H1 (cell line): ENCODE results near the gene DUOXA1. TPM values are rescaled to one million over a fixed set of nuclear protein-coding genes. Genes with fewer than 3 reads are reported as not detected.

Experiments
- CTCF ChIA-PET: fragments of 300-600 bp; sonication (Branson Sonifier 250); formaldehyde crosslinking; loops from one replicate; lab custom pipeline; 2021; ENCODE audit not compliant: partially characterized antibody; lab: Charles Lee
- POLR2A ChIA-PET: fragments of 300-600 bp; sonication (Branson Sonifier 250); formaldehyde crosslinking; loops from one replicate; lab custom pipeline; 2021; ENCODE audit warnings: inconsistent platforms; ENCODE audit not compliant: partially characterized antibody; lab: Charles Lee
- DNase-seq, 2 experiments: peaks; one replicate each; pipeline versions ENCODE4 v3.0.0 to v3.0.0-alpha.2; 2010 to 2022; ENCODE audit warnings: low spot score in 2 of 2, low read depth in 1 of 2, mixed read lengths in 1 of 2
- FAIRE-seq: peaks from 2 replicates; lab custom pipeline; 2011; peaks lifted over from hg19 to GRCh38; lab: Jason Lieb, UNC
- H2AFZ ChIP-seq: 2 replicates; pipeline ENCODE4 v1.8.1; 2012; ENCODE audit warnings: low read length, inconsistent platforms
- H2AK5ac ChIP-seq: 2 replicates; pipeline ENCODE4 v1.6.1; 2013; ENCODE audit warnings: low read depth, low read length
- H2BK120ac ChIP-seq: replicated peaks from 2 replicates; pipeline ENCODE3; 2013; ENCODE audit warnings: low read depth, low read length, inconsistent platforms
- H2BK12ac ChIP-seq: 2 replicates; pipeline ENCODE4 v1.6.1; 2013; ENCODE audit warnings: low read depth, low read length
- H2BK15ac ChIP-seq: 2 replicates; pipeline ENCODE4 v1.6.1; 2013; ENCODE audit warnings: low read length
- H2BK20ac ChIP-seq: 2 replicates; pipeline ENCODE4 v1.6.1; 2013; ENCODE audit warnings: low read length
- H2BK5ac ChIP-seq: 2 replicates; pipeline ENCODE4 v1.6.1; 2013; ENCODE audit warnings: low read depth, low read length
- H3K14ac ChIP-seq: 2 replicates; pipeline ENCODE4 v1.6.1; 2013; ENCODE audit warnings: inconsistent platforms; ENCODE audit not compliant: insufficient read length
- H3K18ac ChIP-seq: 2 replicates; pipeline ENCODE4 v1.6.1; 2013; ENCODE audit warnings: low read length; ENCODE audit errors: extremely low read depth
- H3K23ac ChIP-seq: 2 replicates; pipeline ENCODE4 v1.6.1; 2013; ENCODE audit warnings: inconsistent platforms; ENCODE audit not compliant: insufficient read length
- H3K23me2 ChIP-seq: 2 replicates; pipeline ENCODE4 v1.6.1; 2013; ENCODE audit warnings: low read depth, low read length
- H3K27ac ChIP-seq: 2 replicates; pipeline ENCODE4 v1.6.1; 2011; ENCODE audit warnings: low read depth, low read length, inconsistent platforms
- H3K27me3 ChIP-seq, 4 experiments: replicated peaks in 1 of 4; 1 replicate in 1 of 4; 2 replicates in 3 of 4; pipeline versions ENCODE4 v1.6.1 to v1.8.1; 2011 to 2013; ENCODE audit warnings: low read length in 3 of 4, mild to moderate bottlenecking in 3 of 4, inconsistent platforms in 2 of 4, mixed read lengths in 2 of 4, moderate library complexity in 1 of 4; ENCODE audit not compliant: control insufficient read depth in 3 of 4, insufficient read depth in 3 of 4; ENCODE audit errors: extremely low read depth in 1 of 4
- H3K36me3 ChIP-seq, 4 experiments: 2 replicates each; pipeline versions ENCODE4 v1.6.1 to v1.8.1; 2011 to 2013; ENCODE audit warnings: mild to moderate bottlenecking in 4 of 4, low read length in 3 of 4, moderate library complexity in 2 of 4, control low read depth in 1 of 4, inconsistent platforms in 1 of 4; ENCODE audit not compliant: insufficient read depth in 4 of 4, control insufficient read depth in 2 of 4
- H3K4ac ChIP-seq: replicated peaks from 2 replicates; pipeline ENCODE3; 2013; ENCODE audit warnings: low read length, low read depth, mixed read lengths, inconsistent platforms; ENCODE audit not compliant: insufficient read length
- H3K4me1 ChIP-seq, 4 experiments: replicated peaks in 1 of 4; 1 replicate in 1 of 4; 2 replicates in 3 of 4; pipeline versions ENCODE4 v1.6.1 to v1.8.1; 2011 to 2013; ENCODE audit warnings: low read length in 3 of 4, inconsistent platforms in 2 of 4, mixed read lengths in 1 of 4; ENCODE audit not compliant: insufficient read depth in 4 of 4, control insufficient read depth in 3 of 4
- H3K4me2 ChIP-seq, 2 experiments: 2 replicates each; pipeline versions ENCODE4 v1.6.1 to v1.8.1; 2011 to 2013; ENCODE audit warnings: low read depth in 2 of 2, low read length in 2 of 2, control low read depth in 1 of 2, inconsistent platforms in 1 of 2, mild to moderate bottlenecking in 1 of 2; ENCODE audit not compliant: insufficient read depth in 1 of 2
- H3K4me3 ChIP-seq, 4 experiments: fragments of 200-600, 300-600 bp in 1 of 4; sonication (generic), shearing (Covaris generic), sonication (Bioruptor Twin) in 1 of 4; 2 replicates each; pipeline versions ENCODE4 v1.5.1 to v1.8.1; 2011 to 2016; ENCODE audit warnings: low read length in 4 of 4, low read depth in 3 of 4, control low read depth in 2 of 4, inconsistent platforms in 2 of 4, mild to moderate bottlenecking in 2 of 4, mixed read lengths in 1 of 4, moderate library complexity in 1 of 4; ENCODE audit not compliant: insufficient read depth in 2 of 4; ENCODE audit errors: extremely low read depth in 1 of 4
- H3K56ac ChIP-seq: replicated peaks from 2 replicates; pipeline ENCODE3; 2013; ENCODE audit warnings: low read depth, mild to moderate bottlenecking, mixed read lengths, low read length, inconsistent platforms; ENCODE audit not compliant: insufficient read length
- H3K79me1 ChIP-seq: 2 replicates; pipeline ENCODE4 v1.6.1; 2013; ENCODE audit warnings: low read depth, low read length, control low read depth
- H3K79me2 ChIP-seq, 2 experiments: 2 replicates each; pipeline versions ENCODE4 v1.6.1 to v1.8.1; 2012 to 2013; ENCODE audit warnings: low read length in 2 of 2, mild to moderate bottlenecking in 2 of 2, inconsistent platforms in 1 of 2; ENCODE audit not compliant: insufficient read depth in 2 of 2, control insufficient read depth in 1 of 2
- H3K9ac ChIP-seq, 4 experiments: replicated peaks in 1 of 4; 1 replicate in 1 of 4; 2 replicates in 3 of 4; pipeline versions ENCODE4 v1.6.1 to v1.8.1; 2011 to 2013; ENCODE audit warnings: low read depth in 3 of 4, low read length in 3 of 4, control low read depth in 2 of 4, mild to moderate bottlenecking in 2 of 4, moderate library complexity in 2 of 4, inconsistent platforms in 1 of 4; ENCODE audit errors: extremely low read depth in 1 of 4
- H3K9me3 ChIP-seq, 2 experiments: 2 replicates each; pipeline versions ENCODE4 v1.6.1 to v1.8.1; 2012 to 2013; ENCODE audit warnings: mild to moderate bottlenecking in 2 of 2, moderate library complexity in 2 of 2, control low read depth in 1 of 2, inconsistent platforms in 1 of 2, low read depth in 1 of 2, low read length in 1 of 2, mixed read lengths in 1 of 2; ENCODE audit not compliant: insufficient read depth in 2 of 2
- H4K20me1 ChIP-seq, 2 experiments: replicated peaks in 1 of 2; 2 replicates each; pipeline versions ENCODE3 to v1.8.1; 2011 to 2013; ENCODE audit warnings: inconsistent platforms in 2 of 2, low read length in 2 of 2, mild to moderate bottlenecking in 1 of 2; ENCODE audit not compliant: insufficient read depth in 2 of 2, control insufficient read depth in 1 of 2
- H4K5ac ChIP-seq: 2 replicates; pipeline ENCODE4 v1.6.1; 2013; ENCODE audit warnings: low read length, low read depth, mixed read lengths, inconsistent platforms; ENCODE audit not compliant: insufficient read length
- H4K8ac ChIP-seq: 2 replicates; pipeline ENCODE4 v1.8.0; 2013; ENCODE audit warnings: mild to moderate bottlenecking, moderate library complexity, low read length, inconsistent platforms; ENCODE audit not compliant: insufficient read depth; ENCODE audit errors: extremely low read depth
- H4K91ac ChIP-seq: replicated peaks from 2 replicates; pipeline ENCODE3; 2013; ENCODE audit warnings: low read length, mixed read lengths, inconsistent platforms; ENCODE audit not compliant: insufficient read length
- CBX8 ChIP-seq: fragments of 300-800, 300-1000 bp; sonication (generic); IDR thresholded peaks from 2 replicates; pipeline ENCODE4 v1.7.1; 2016; ENCODE audit warnings: low read depth, low read length, borderline replicate concordance
- EZH2 ChIP-seq: fragments of 200-600 bp; sonication (generic); IDR thresholded peaks from 2 replicates; pipeline ENCODE4 v1.7.1; 2012; ENCODE audit warnings: low read depth, mild to moderate bottlenecking, moderate library complexity, low read length, inconsistent platforms; ENCODE audit not compliant: severe bottlenecking
- PHF8 ChIP-seq: fragments of 200-600 bp; sonication (generic); conservative IDR thresholded peaks from 2 replicates; pipeline ENCODE4 v1.7.1; 2012; ENCODE audit warnings: low read depth, mild to moderate bottlenecking, inconsistent platforms, low read length, moderate library complexity
- POLR2A ChIP-seq, 2 experiments: IDR thresholded peaks; 1 replicate in 1 of 2; 2 replicates in 1 of 2; pipeline ENCODE4 v1.6.1; 2011; ENCODE audit warnings: low read depth in 2 of 2, low read length in 2 of 2, mild to moderate bottlenecking in 2 of 2; ENCODE audit errors: control extremely low read depth in 1 of 2
- RNF2 ChIP-seq: fragments of 200-900, 300-1000 bp; sonication (generic); IDR thresholded peaks from 2 replicates; pipeline ENCODE4 v1.7.1; 2016; ENCODE audit warnings: borderline replicate concordance, low read depth, mild to moderate bottlenecking, antibody characterized with exemption, low read length; ENCODE audit not compliant: poor library complexity, severe bottlenecking; ENCODE audit errors: missing control alignments
- SUZ12 ChIP-seq: fragments of 200-600 bp; sonication (generic); IDR thresholded peaks from 2 replicates; pipeline ENCODE4 v1.6.1; 2012; ENCODE audit warnings: mild to moderate bottlenecking, inconsistent platforms, low read length, moderate library complexity, mixed read lengths
- TBP ChIP-seq: IDR thresholded peaks from 2 replicates; pipeline ENCODE4 v1.6.1; 2011; ENCODE audit warnings: low read depth, low read length, improper control_type of control experiment
- WGBS, 2 experiments: shearing (Covaris generic) in 1 of 2; methylation state at CpG; one replicate each; pipeline versions ENCODE4 v1.1.6 to v1.1.7; 2013 to 2015; ENCODE audit warnings: low lambda C conversion rate in 2 of 2, mixed read lengths in 2 of 2, inconsistent platforms in 1 of 2, low coverage in 1 of 2, missing lambda C conversion rate in 1 of 2; ENCODE audit not compliant: insufficient replicate concordance in 2 of 2, insufficient coverage in 1 of 2, insufficient read length in 1 of 2; ENCODE audit errors: extremely low coverage in 1 of 2, missing lambda C conversion rate in 1 of 2; 5-methylcytosine and 5-hydroxymethylcytosine counted together
- polyA plus RNA-seq, 7 experiments: library from polyadenylated mRNA; depleted of rRNA in 3 of 7; stranded (reverse) in 5 of 7; unstranded in 2 of 7; fragments of >200 nt in 5 of 7; fragments of 200-250 nt in 2 of 7; gene quantifications; 1 replicate in 5 of 7; 2 replicates in 1 of 7; 4 replicates in 1 of 7; pipeline versions ENCODE4 v1.2.1 to v1.2.3, GENCODE V29; 2011 to 2013; ENCODE audit warnings: missing spikeins in 2 of 7, mixed read lengths in 2 of 7
- total RNA-seq: library from RNA; stranded (reverse); fragmentation: NEBNext Ultra II Directional; extraction: Animal tissue kit (Norgen Biotek cat#: 25700); gene quantifications from 2 replicates; pipeline ENCODE4 v1.2.1, GENCODE V29; 2021

DUOXA1 gene
- total and polyA plus RNA-seq, 2 of the 8 experiments (the other 6 are each of a cell fraction or from before 2014, with no cell fraction given): 0.18 TPM; not detected in 1

GRCh38 chr15:45117308-45118130 lies 12.2 kb downstream of the DUOXA1 start:
- H4K91ac ChIP-seq: no peak overlapping the region
- no peak overlapping the region for H2BK5ac ChIP-seq
- H3K18ac ChIP-seq: no peak overlapping the region
- H3K23ac ChIP-seq: no peak overlapping the region
- no peak overlapping the region for H2BK15ac ChIP-seq
- POLR2A ChIA-PET: interaction anchor here (1.1 kb wide), 1 partner anchor 38 kb away, joined by 3 read pairs; no protein-coding TSS in a partner anchor
- FAIRE-seq (no peak), DNase-seq (no peak)
- peaks cover 21 to 39% of the 10 kb centered on the region in 2 experiments for H4K20me1 ChIP-seq
- H4K5ac ChIP-seq: no peak overlapping the region
- CTCF ChIA-PET: interaction anchor here (0.6 to 2.7 kb wide), 44 partner anchors 8 to 573 kb away, joined by 3 to 38 read pairs (median 4); partner anchors contain the start of genes DUOX1 and DUOXA1
- no peak overlapping the region for H3K27ac ChIP-seq
- WGBS, 2 experiments: 25% methylated on average over 33 of the region's 33 CpGs; no CpG with 5 or more reads in 1 of the 2 experiments
- H3K9ac ChIP-seq: no peak overlapping the region
- peaks cover 6% of the 10 kb centered on the region; the same call in 1 of the 2 replicates for H3K23me2 ChIP-seq
- H3K14ac ChIP-seq: no peak overlapping the region
- no peak overlapping the region for H3K4ac ChIP-seq
- peak overlapping the region; percentile 4 to 65 for H3K4me2 ChIP-seq
- H3K79me1 ChIP-seq: no peaks in the 10 kb centered on the region
- H2BK120ac ChIP-seq: no peak overlapping the region
- peaks cover 0 to 4% (median 0%) of the 10 kb centered on the region in 4 experiments; a peak in 1 of 8 replicates for H3K36me3 ChIP-seq
- H4K8ac ChIP-seq: no peak overlapping the region
- TF ChIP-seq POLR2A (IDR thresholded peaks at IDR 0.05; ENCODE audit: control extremely low read depth in 1 of 2, low read depth in 2 of 2, low read length in 2 of 2) (no peak), TBP (0 out of 2 replicates have a peak, but pooled peaks have one; percentile 2), RNF2 (peak; percentile 65), PHF8 (no peak), SUZ12 (peak; percentile 68), EZH2 (peak; percentile 71), CBX8 (0 out of 2 replicates have a peak, but pooled peaks have one; percentile 46)
- TF ChIP-seq, all 59 proteins: peak for 5
- no peak overlapping the region for H2AFZ ChIP-seq
- H3K27me3 ChIP-seq: peaks cover 54 to 65% (median 58%) of the 10 kb centered on the region in 4 experiments
- no peaks in the 10 kb centered on the region for H3K79me2 ChIP-seq
- no peaks in the 10 kb centered on the region; a peak in 1 of 4 replicates for H3K9me3 ChIP-seq
- peak overlapping the region in 3 of 4 experiments; percentile 21 to 54 (median 38); a peak in 4 of 8 replicates for H3K4me3 ChIP-seq
- H3K4me1 ChIP-seq: peaks cover 0 to 23% (median 20%) of the 10 kb centered on the region in 4 experiments; a peak in 6 of 7 replicates
- H2AK5ac ChIP-seq: no peak overlapping the region
- H2BK20ac ChIP-seq: no peak overlapping the region
- no peak overlapping the region; the same call in 1 of the 2 replicates for H2BK12ac ChIP-seq
- no peak overlapping the region for H3K56ac ChIP-seq
